Upper lobe of left lung (tissue), 6 donors: ENCODE data around the gene CGRRF1. TPM values are rescaled to one million over a fixed set of nuclear protein-coding genes. Genes with fewer than 3 reads are reported as not detected.

Experiments
- ATAC-seq, 2 donors: fragments of 200-7000 bp; cut with Tn5 transposase; one replicate each; pipeline ENCODE4 v1.9.1; 2022; ENCODE audit warnings: mild to moderate bottlenecking in 2 of 2, moderate library complexity in 2 of 2; ENCODE audit not compliant: low FRiP score in 2 of 2
- DNase-seq, 2 donors: peaks; one replicate each; pipeline ENCODE4 v3.0.0-alpha.2; 2019 to 2020
- H3K27ac ChIP-seq, 4 donors: fragments of 200-600 bp; sonication (generic); one replicate each; pipeline ENCODE4 v1.5.1; 2016 to 2019
- H3K27me3 ChIP-seq, 4 donors: fragments of 200-600 bp; sonication (generic); one replicate each; pipeline ENCODE4 v1.5.1; 2017 to 2019
- H3K36me3 ChIP-seq, 4 donors: fragments of 200-600 bp; sonication (generic); one replicate each; pipeline ENCODE4 v1.5.1; 2016 to 2019
- H3K4me1 ChIP-seq, 4 donors: fragments of 200-600 bp; sonication (generic); one replicate each; pipeline ENCODE4 v1.5.1; 2018 to 2019
- H3K4me3 ChIP-seq, 4 donors: fragments of 200-600 bp; sonication (generic); one replicate each; pipeline ENCODE4 v1.5.1; 2017 to 2019; ENCODE audit warnings: mild to moderate bottlenecking in 2 of 4, moderate library complexity in 1 of 4
- H3K9me3 ChIP-seq, 4 donors: fragments of 200-600 bp; sonication (generic); one replicate each; pipeline ENCODE4 v1.5.1; 2018 to 2019
- CTCF ChIP-seq, 6 experiments: fragments of 450-650 bp in 4 of 6; fragments of 200-600 bp in 2 of 6; sonication (generic) in 2 of 6; IDR thresholded peaks; one replicate each; pipeline ENCODE4 v1.5.1; 2016 to 2019; ENCODE audit warnings: antibody characterized with exemption in 6 of 6
- EP300 ChIP-seq, 4 donors: sonication (generic); formaldehyde crosslinking; IDR thresholded peaks; one replicate each; pipeline ENCODE4 v1.5.1; 2017; ENCODE audit warnings: antibody characterized with exemption in 4 of 4, control low read depth in 2 of 4
- POLR2A ChIP-seq, 4 donors: fragments of 450-650 bp; IDR thresholded peaks; one replicate each; pipeline ENCODE4 v1.5.1; 2016 to 2017; ENCODE audit warnings: antibody characterized with exemption in 4 of 4, mild to moderate bottlenecking in 2 of 4
- POLR2AphosphoS5 ChIP-seq, 2 donors: sonication (generic); formaldehyde crosslinking; IDR thresholded peaks; one replicate each; pipeline ENCODE4 v1.5.1; 2017; ENCODE audit warnings: antibody characterized with exemption in 2 of 2
- WGBS, 2 donors: methylation state at CpG; one replicate each; pipeline ENCODE4 v1.1.5; 2017 to 2018; 5-methylcytosine and 5-hydroxymethylcytosine counted together
- total RNA-seq, 6 donors: library from RNA; depleted of rRNA in 4 of 6; stranded (reverse); fragments of >200 nt in 4 of 6; gene quantifications; one replicate each; pipeline versions ENCODE4 v1.1.0 to v1.2.1, GENCODE V29; 2016 to 2021
- donor health status: DM: no; HTN: no; CAD: no; lungs with moderate emphysema.
- donor health status: DM: no; HTN: yes; CAD: no; lungs with severe emphysema.

Gene CGRRF1
- total RNA-seq, 6 donors from 2014 or later, result 2.1 to 24.0 (median 16.7) TPM

DNA sequence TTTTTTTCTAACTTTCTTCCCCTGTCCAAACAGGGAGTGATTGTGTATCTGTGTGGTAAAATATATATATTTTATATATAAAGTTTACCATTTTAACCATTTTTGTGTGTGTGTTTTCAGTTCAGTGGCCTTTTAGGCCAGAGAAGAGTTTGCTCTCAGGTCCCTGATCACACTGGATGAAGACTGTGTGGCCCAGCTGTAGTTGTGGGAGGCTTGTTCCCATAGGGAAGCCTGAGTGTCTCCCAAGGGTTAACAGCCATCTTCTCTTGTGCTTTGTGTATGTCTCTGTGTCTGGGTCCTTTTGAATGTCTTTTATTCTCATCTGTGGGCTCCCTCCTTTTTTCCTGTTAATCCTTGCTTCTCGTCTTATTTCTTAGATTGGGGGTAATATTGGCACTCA lies 23.4 kb downstream of the CGRRF1 start:
- WGBS, 2 donors, result 96 to 97% methylated on average over 1 of the region's 1 CpG
- ATAC-seq (no peak), DNase-seq (no peak)
- TF ChIP-seq POLR2A (IDR thresholded peaks at IDR 0.05) (no peak), POLR2AphosphoS5 (IDR thresholded peaks at IDR 0.05) (no peak), CTCF (IDR thresholded peaks at IDR 0.05) (no peak), EP300 (IDR thresholded peaks at IDR 0.05) (no peak)
- peaks cover 1 to 38% (median 6%) of the 10 kb centered on the region in 4 donors for H3K36me3 ChIP-seq
- H3K27me3 ChIP-seq, result no peaks in the 10 kb centered on the region
- no peak overlapping the region for H3K27ac ChIP-seq
- H3K9me3 ChIP-seq, result no peaks in the 10 kb centered on the region
- no peak overlapping the region for H3K4me3 ChIP-seq
- peaks cover 0 to 3% (median 0%) of the 10 kb centered on the region in 4 donors for H3K4me1 ChIP-seq

DNA sequence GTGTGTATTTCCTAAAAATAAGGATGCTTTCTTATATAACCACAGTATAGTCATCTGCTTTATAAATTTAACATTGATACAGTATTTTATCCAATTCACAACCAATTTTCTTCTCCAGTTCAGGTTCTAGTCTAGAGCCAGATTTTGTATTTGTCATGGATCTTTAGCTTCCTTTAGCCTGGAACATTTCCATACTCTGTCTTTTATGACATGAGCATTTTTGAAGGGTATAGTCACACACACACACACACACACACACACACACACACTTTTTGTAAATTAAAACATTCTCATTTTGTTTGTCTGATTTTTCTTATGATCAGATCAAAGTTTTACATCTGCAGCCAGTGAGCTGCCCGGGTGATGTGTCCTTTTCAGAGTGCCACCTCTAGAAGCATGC lies 25.4 kb downstream of the CGRRF1 start:
- no peak overlapping the region for H3K27ac ChIP-seq

GRCh38 chr14:54535646-54536045 lies 25.9 kb downstream of the CGRRF1 start:
- TF ChIP-seq CTCF (IDR thresholded peaks at IDR 0.05), result no peak
- no peak for TF ChIP-seq POLR2AphosphoS5 (IDR thresholded peaks at IDR 0.05)
- no peak for TF ChIP-seq EP300 (IDR thresholded peaks at IDR 0.05)
- no peak for TF ChIP-seq POLR2A (IDR thresholded peaks at IDR 0.05)
- 43 to 47% methylated on average over 2 of the region's 2 CpGs for WGBS, 2 donors
- Histone ChIP-seq H3K27ac (no peak overlapping the region), H3K36me3 (peaks cover 2 to 42% (median 10%) of the 10 kb centered on the region in 4 donors), H3K9me3 (no peaks in the 10 kb centered on the region), H3K4me3 (no peak overlapping the region), H3K27me3 (no peaks in the 10 kb centered on the region), H3K4me1 (peaks cover 0 to 3% (median 0%) of the 10 kb centered on the region in 4 donors)
- DNase-seq (no peak), ATAC-seq (no peak)

More for the DNA sequence above, 25.4 kb downstream of the CGRRF1 start:
- DNase-seq (no peak), ATAC-seq (no peak)
- Histone ChIP-seq H3K4me3 (no peak overlapping the region), H3K9me3 (no peaks in the 10 kb centered on the region), H3K4me1 (peaks cover 0 to 3% (median 0%) of the 10 kb centered on the region in 4 donors), H3K36me3 (peaks cover 2 to 45% (median 12%) of the 10 kb centered on the region in 4 donors), H3K27me3 (no peaks in the 10 kb centered on the region)
- TF ChIP-seq POLR2AphosphoS5 (IDR thresholded peaks at IDR 0.05) (no peak), POLR2A (IDR thresholded peaks at IDR 0.05) (no peak), CTCF (IDR thresholded peaks at IDR 0.05) (no peak), EP300 (IDR thresholded peaks at IDR 0.05) (no peak)
- 74 to 91% methylated on average over 1 of the region's 1 CpG for WGBS, 2 donors

- TF ChIP-seq EP300 (IDR thresholded peaks at IDR 0.05) (no peak), POLR2AphosphoS5 (IDR thresholded peaks at IDR 0.05) (no peak), CTCF (IDR thresholded peaks at IDR 0.05) (no peak), POLR2A (IDR thresholded peaks at IDR 0.05) (no peak)
- ATAC-seq (no peak), DNase-seq (no peak)
- no peaks in the 10 kb centered on the region for H3K27me3 ChIP-seq
- H3K27ac ChIP-seq, result no peak overlapping the region
- H3K4me1 ChIP-seq, result peaks cover 0 to 3% (median 0%) of the 10 kb centered on the region in 4 donors
- H3K9me3 ChIP-seq, result no peaks in the 10 kb centered on the region
- H3K4me3 ChIP-seq, result no peak overlapping the region
- WGBS, 2 donors, result 55 to 60% methylated on average over 2 of the region's 2 CpGs
- H3K36me3 ChIP-seq, result peaks cover 0 to 30% (median 9%) of the 10 kb centered on the region in 4 donors
Observed at GRCh38 chr14:54537651-54538050, 27.9 kb downstream of the CGRRF1 start.

DNA sequence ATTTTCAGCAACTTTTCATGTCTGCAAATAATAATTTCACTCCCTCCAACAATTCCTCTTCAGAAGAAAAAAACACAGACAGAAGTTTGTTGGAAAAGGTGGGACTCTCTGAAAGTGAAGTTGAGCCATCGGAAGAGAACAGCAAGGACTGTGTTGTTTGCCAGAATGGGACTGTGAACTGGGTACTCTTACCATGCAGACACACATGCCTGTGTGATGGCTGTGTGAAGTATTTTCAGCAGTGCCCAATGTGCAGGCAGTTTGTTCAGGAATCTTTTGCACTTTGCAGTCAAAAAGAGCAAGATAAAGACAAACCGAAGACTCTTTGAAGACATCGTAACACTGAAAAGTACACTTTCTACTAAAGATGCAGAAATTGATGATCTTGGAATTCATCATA lies 28.3 kb downstream of the CGRRF1 start:
- WGBS, 2 donors, result 89 to 94% methylated on average over 3 of the region's 3 CpGs
- no peak for ATAC-seq
- H3K4me1 ChIP-seq, result peaks cover 0 to 3% (median 0%) of the 10 kb centered on the region in 4 donors
- no peaks in the 10 kb centered on the region for H3K27me3 ChIP-seq
- DNase-seq, result no peak
- TF ChIP-seq CTCF (IDR thresholded peaks at IDR 0.05) (no peak), POLR2A (IDR thresholded peaks at IDR 0.05) (no peak), POLR2AphosphoS5 (IDR thresholded peaks at IDR 0.05) (no peak), EP300 (IDR thresholded peaks at IDR 0.05) (no peak)
- peaks cover 0 to 30% (median 9%) of the 10 kb centered on the region in 4 donors for H3K36me3 ChIP-seq
- H3K9me3 ChIP-seq, result no peaks in the 10 kb centered on the region
- no peak overlapping the region for H3K4me3 ChIP-seq
- H3K27ac ChIP-seq, result no peak overlapping the region
